ENCODE measurements around the gene SPAG17. TPM values are rescaled to one million over a fixed set of nuclear protein-coding genes. Genes with fewer than 3 reads are reported as not detected.
A peak's percentile ranks its signal among the peaks of the same experiment; 100 is the strongest.

Gene SPAG17
- total and polyA plus RNA-seq, 2 of the 4 experiments (the other 2 are of a cell fraction): 0.10 TPM; not detected in 1

DNA sequence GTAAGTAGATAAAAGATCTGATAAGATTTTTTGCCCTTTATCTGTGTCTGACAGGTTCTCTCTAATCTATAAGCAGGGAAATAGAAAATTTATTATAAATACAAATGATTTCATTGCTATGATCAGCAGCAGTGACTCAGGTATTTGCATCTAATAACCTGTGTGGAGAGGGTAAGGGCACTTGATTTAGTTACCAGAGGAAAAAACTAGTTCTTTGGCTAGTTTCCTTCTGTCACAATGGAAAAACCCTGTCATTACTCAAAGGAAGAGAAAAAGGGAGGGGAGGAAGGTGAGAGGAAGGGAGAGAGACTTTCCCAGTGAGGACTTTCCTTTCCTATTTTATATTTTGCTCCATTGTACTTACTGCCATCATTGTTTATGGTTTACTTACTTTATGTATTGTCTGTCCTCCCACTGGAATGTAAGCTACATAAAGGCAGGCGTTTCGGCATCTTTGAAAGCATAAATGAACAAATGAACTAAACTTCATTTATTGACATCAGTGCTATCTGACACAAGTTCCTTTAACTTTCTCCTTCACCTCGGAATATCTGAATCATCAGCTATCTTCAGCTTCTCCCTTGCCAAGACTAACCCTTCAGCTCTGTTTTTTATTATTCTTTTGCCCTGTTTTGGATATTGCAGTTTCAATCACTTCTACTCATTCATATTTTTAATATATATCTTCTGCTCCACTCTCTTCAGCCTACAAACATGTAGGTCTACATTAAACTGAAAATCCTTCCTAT is 220.6 kb downstream of the SPAG17 start:
- intact Hi-C loops (cut with micrococcal nuclease): loop anchor here (5.0 kb wide), 1 partner anchor 183 kb away; no protein-coding TSS in a partner anchor
- Histone ChIP-seq H2BK120ac (ENCODE audit: low read depth, low read length) (no peak overlapping the region), H2BK20ac (ENCODE audit: low read depth, low read length) (no peak overlapping the region), H3K23ac (ENCODE audit: low read depth, low read length) (no peak overlapping the region), H2BK5ac (ENCODE audit: low read depth, low read length, poor library complexity, severe bottlenecking) (no peak overlapping the region), H3K27me3 (ENCODE audit: control insufficient read depth, insufficient read depth, low read length) (no peaks in the 10 kb centered on the region), H3K4me1 (ENCODE audit: control insufficient read depth, insufficient read depth, low read length) (no peaks in the 10 kb centered on the region), H4K20me1 (ENCODE audit: insufficient read depth, low read length) (no peaks in the 10 kb centered on the region), H4K8ac (ENCODE audit: low read depth in 2 of 2, low read length in 2 of 2) (no peak overlapping the region), H3K79me1 (ENCODE audit: low read depth in 1 of 2, low read length in 2 of 2) (no peaks in the 10 kb centered on the region; a peak in 1 of 4 replicates), H2BK15ac (ENCODE audit: low read depth, low read length) (no peak overlapping the region), H2AK9ac (replicated peaks; ENCODE audit: low read depth, low read length, poor library complexity) (no peak overlapping the region), H3K27ac (ENCODE audit: insufficient read depth, low read length) (no peak overlapping the region), H3K18ac (ENCODE audit: low read depth, low read length) (no peak overlapping the region), H3K9me1 (ENCODE audit: insufficient read depth, low read length) (peaks cover 3% of the 10 kb centered on the region; the same call in 1 of the 2 replicates), H2AFZ (replicated peaks; ENCODE audit: low read length, poor library complexity) (no peak overlapping the region), H4K91ac (ENCODE audit: insufficient read depth, low read depth, low read length) (no peak overlapping the region), H3K4me3 (ENCODE audit: insufficient read depth, low read depth, low read length) (no peak overlapping the region), H3K14ac (replicated peaks; ENCODE audit: low read depth, low read length) (no peak overlapping the region), H3K9me3 (ENCODE audit: control insufficient read depth, insufficient read depth, low read length) (no peaks in the 10 kb centered on the region), H3K9ac (ENCODE audit: low read depth, low read length) (no peak overlapping the region), H3K4me2 (ENCODE audit: low read depth, low read length) (no peak overlapping the region), H2AK5ac (ENCODE audit: low read depth, low read length) (no peak overlapping the region), H3K56ac (ENCODE audit: extremely low read depth, insufficient read depth, low read length) (no peak overlapping the region), H3K4ac (ENCODE audit: low read depth, low read length) (no peak overlapping the region), H4K5ac (ENCODE audit: low read depth, low read length) (no peak overlapping the region), H3K36me3 (ENCODE audit: control insufficient read depth, insufficient read depth, low read length) (peaks cover 4% of the 10 kb centered on the region)
- CTCF ChIA-PET: no interaction called here
- dilution Hi-C loops (cut with HindIII; ENCODE audit: low sequenced_read_pairs, unreplicated experiment): no loop called here
- no TSS peak for BruUV-seq (replicated peaks)
- 100% methylated on average over 1 of the region's 3 CpGs; no CpG with 5 or more reads in 1 of the 2 experiments for WGBS, 2 experiments (ENCODE audit: extremely low coverage in 2 of 2, insufficient read length in 1 of 2)
- peak; percentile 15 for DNase-seq
- no peak for ATAC-seq (ENCODE audit: low read depth)
- TF ChIP-seq FOS (IDR thresholded peaks at IDR 0.05; ENCODE audit: low read depth, low read length): no peak
- TF ChIP-seq BHLHE40 (IDR thresholded peaks at IDR 0.05; ENCODE audit: low read depth, low read length): no peak
- TF ChIP-seq SMC3 (IDR thresholded peaks at IDR 0.05; ENCODE audit: low read depth, low read length): no peak
- TF ChIP-seq RFX5 (IDR thresholded peaks at IDR 0.05; ENCODE audit: low read depth, low read length): no peak
- no peak for TF ChIP-seq MAFK (IDR thresholded peaks at IDR 0.05; ENCODE audit: low read depth, low read length)
- TF ChIP-seq CHD1 (IDR thresholded peaks at IDR 0.05; ENCODE audit: low read depth, low read length): no peak
- no peak for TF ChIP-seq MAZ (IDR thresholded peaks at IDR 0.05; ENCODE audit: borderline replicate concordance, low read depth, low read length)
- no peak for TF ChIP-seq RCOR1 (IDR thresholded peaks at IDR 0.05; ENCODE audit: insufficient replicate concordance, low read length)
- no peak for TF ChIP-seq NFE2L2 (IDR thresholded peaks at IDR 0.05; ENCODE audit: low read depth, low read length)
- no peak for TF ChIP-seq CEBPB (IDR thresholded peaks at IDR 0.05; ENCODE audit: low read depth, low read length)
- POLR2A ChIA-PET (ENCODE audit: unreplicated experiment): no interaction called here
- in situ Hi-C loops (cut with MboI; ENCODE audit: low sequenced_read_pairs): no loop called here

Data from IMR-90 (cell line).